ENCODE results near the gene ZNF253. TPM values are rescaled to one million over a fixed set of nuclear protein-coding genes. Genes with fewer than 3 reads are reported as not detected.
"Not testable (repeated sequence)": the region's sequence is repeated elsewhere in the genome, so short reads cannot be mapped to it uniquely, and the experiment has no call there.

ZNF253 gene
- total RNA-seq, 4 donors from 2014 or later, result 11.2 to 37.1 (median 12.9) TPM

GRCh38 chr19:19877724-19878123, 12.0 kb downstream of the ZNF253 start:
- no peak overlapping the region for H3K4me3 ChIP-seq

DNA sequence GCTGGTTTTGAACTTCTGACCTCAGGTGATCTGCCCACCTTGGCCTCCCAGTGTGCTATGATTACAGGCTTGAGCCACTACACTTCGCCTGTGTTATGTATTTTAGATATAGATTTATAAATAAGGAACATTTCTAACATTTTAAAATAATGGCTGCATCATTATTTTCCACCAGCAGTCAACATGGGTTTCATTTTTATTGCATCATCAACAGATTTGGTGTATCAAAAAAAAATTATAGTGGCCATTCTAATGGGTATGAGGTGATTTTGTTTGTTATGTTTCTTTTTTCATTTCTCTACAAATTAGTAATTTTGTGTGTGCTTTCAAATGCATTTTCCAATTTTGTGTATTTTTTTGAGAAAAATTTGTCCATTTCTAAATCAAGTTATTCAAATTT, 18.9 kb downstream of the ZNF253 start:
- Histone ChIP-seq H3K9me3 (peaks cover 0 to 20% (median 0%) of the 10 kb centered on the region in 4 donors), H3K36me3 (peaks cover 0 to 62% (median 0%) of the 10 kb centered on the region in 3 donors), H3K27ac (no peak overlapping the region), H3K4me1 (no peaks in the 10 kb centered on the region), H3K27me3 (no peaks in the 10 kb centered on the region), H3K4me3 (no peak overlapping the region)
- DNase-seq, result no peak
- TF ChIP-seq CTCF (IDR thresholded peaks at IDR 0.05) (no peak), POLR2A (IDR thresholded peaks at IDR 0.05) (no peak)

More at GRCh38 chr19:19877724-19878123, 12.0 kb downstream of the ZNF253 start:
- TF ChIP-seq CTCF (IDR thresholded peaks at IDR 0.05), result no peak
- H3K4me1 ChIP-seq, result no peaks in the 10 kb centered on the region
- no peaks in the 10 kb centered on the region for H3K27me3 ChIP-seq
- no peak overlapping the region for H3K27ac ChIP-seq
- peaks cover 0 to 50% (median 0%) of the 10 kb centered on the region in 3 donors for H3K36me3 ChIP-seq
- no peak for DNase-seq
- peaks cover 0 to 24% (median 0%) of the 10 kb centered on the region in 4 donors for H3K9me3 ChIP-seq

DNA sequence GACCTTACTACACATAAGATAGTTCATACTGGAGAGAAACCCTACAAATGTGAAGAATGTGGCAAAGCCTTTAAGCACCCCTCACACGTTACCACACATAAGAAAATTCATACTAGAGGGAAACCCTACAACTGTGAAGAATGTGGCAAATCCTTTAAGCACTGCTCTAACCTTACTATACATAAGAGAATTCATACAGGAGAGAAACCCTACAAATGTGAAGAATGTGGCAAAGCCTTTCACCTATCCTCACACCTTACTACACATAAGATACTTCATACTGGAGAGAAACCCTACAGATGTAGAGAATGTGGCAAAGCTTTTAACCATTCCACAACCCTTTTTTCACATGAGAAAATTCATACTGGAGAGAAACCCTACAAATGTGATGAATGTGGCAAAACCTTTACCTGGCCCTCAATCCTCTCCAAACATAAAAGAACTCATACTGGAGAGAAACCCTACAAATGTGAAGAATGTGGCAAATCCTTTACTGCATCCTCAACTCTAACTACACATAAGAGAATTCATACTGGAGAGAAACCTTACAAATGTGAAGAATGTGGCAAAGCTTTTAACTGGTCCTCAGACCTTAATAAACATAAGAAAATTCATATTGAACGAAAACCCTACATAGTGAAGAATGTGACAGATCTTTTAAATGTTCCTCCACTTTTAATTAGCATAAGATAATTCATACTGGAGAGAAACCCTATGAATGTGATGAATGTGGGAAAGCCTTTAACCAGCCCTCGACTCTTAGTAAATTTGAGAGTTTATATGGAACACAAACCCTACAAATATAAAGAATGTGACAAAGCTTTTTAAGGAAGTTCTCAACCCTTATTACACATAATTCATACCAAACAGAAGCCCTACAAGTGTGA, 26.6 kb downstream of the ZNF253 start:
- H3K27me3 ChIP-seq, H3K4me3 ChIP-seq, H3K27ac ChIP-seq, DNase-seq, H3K4me1 ChIP-seq: not testable (repeated sequence)
- Histone ChIP-seq H3K9me3 (peaks cover 0 to 54% (median 4%) of the 10 kb centered on the region in 4 donors), H3K36me3 (peaks cover 0 to 28% (median 0%) of the 10 kb centered on the region in 3 donors)

DNA sequence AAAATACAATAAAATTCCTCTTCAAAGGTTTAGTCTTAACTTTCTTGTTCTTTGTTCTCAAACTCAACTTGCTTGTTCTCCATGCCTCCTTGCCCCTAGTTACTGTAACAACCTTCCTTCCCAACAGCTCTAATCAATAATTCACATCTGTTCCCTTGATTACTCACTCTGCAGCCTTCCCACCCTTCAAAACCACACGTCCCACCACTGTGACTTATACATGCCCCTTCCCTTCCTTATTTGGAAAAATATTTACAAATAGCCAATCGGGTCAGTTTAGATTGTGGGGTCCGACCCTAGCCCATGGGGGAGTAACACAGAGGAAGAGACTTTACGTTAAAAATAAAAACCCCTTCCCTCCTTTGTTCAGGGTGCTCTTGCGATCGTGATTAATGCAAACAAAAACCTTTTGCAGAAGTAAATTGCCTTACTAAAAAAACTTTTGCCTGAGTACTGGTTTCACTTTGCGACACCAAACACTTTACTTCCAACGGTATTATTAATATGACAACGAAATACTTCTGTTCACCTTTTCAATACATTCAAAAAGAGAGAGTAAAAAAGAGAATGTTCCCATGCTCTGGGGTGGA, 34.6 kb downstream of the ZNF253 start:
- peak overlapping the region; percentile 49 to 88 (median 64) for H3K4me3 ChIP-seq
- peaks cover 0 to 4% (median 0%) of the 10 kb centered on the region in 4 donors for H3K4me1 ChIP-seq
- H3K9me3 ChIP-seq, result peaks cover 0 to 3% (median 0%) of the 10 kb centered on the region in 4 donors
- no peaks in the 10 kb centered on the region for H3K36me3 ChIP-seq
- H3K27me3 ChIP-seq, result no peaks in the 10 kb centered on the region
- H3K27ac ChIP-seq, result peak overlapping the region; percentile 42 to 87 (median 76)
- no peak for DNase-seq
- no peak for TF ChIP-seq CTCF (IDR thresholded peaks at IDR 0.05)
- no peak for TF ChIP-seq POLR2A (IDR thresholded peaks at IDR 0.05)

- Histone ChIP-seq H3K9me3 (no peaks in the 10 kb centered on the region), H3K36me3 (no peaks in the 10 kb centered on the region), H3K4me3 (peak within 1 kb of the TSS; percentile 49 to 88 (median 64)), H3K4me1 (peaks cover 0 to 4% (median 0%) of the 10 kb centered on the region in 4 donors), H3K27ac (peak within 1 kb of the TSS; percentile 42 to 87 (median 76)), H3K27me3 (no peaks in the 10 kb centered on the region)
- TF ChIP-seq POLR2A (IDR thresholded peaks at IDR 0.05) (peak; percentile 24 to 39), CTCF (IDR thresholded peaks at IDR 0.05) (no peak)
- DNase-seq, result peak; percentile 86 to 98 (median 97)
These were observed 35.2 kb downstream of the ZNF253 start, which contains the start of gene ZNF93 for GRCh38 chr19:19900729-19901444. Gene ZNF93 (plus strand): TSS chr19:19900946. CDS start chr19:19901089, 143 bp downstream.

GRCh38 chr19:19907551-19907950, 41.9 kb downstream of the ZNF253 start:
- not testable (repeated sequence) for DNase-seq, H3K4me3 ChIP-seq, H3K9me3 ChIP-seq, H3K4me1 ChIP-seq, H3K27me3 ChIP-seq, H3K36me3 ChIP-seq, H3K27ac ChIP-seq
